Endothelial cell of umbilical vein (primary cell): ENCODE data around the gene XXYLT1.

Experiments
- CTCF ChIP-seq, 2 donors: IDR thresholded peaks; 1 replicate in 1 of 2; 2 replicates in 1 of 2; pipeline ENCODE4 v1.5.1; 2011; ENCODE audit warnings: low read length in 2 of 2, mild to moderate bottlenecking in 2 of 2, moderate library complexity in 2 of 2, control low read depth in 1 of 2, inconsistent platforms in 1 of 2, low read depth in 1 of 2; ENCODE audit not compliant: insufficient read depth in 1 of 2; ENCODE audit errors: extremely low read depth in 1 of 2
- EZH2 ChIP-seq: IDR thresholded peaks from 2 replicates; pipeline ENCODE4 v1.6.1; 2012; ENCODE audit warnings: borderline replicate concordance, low read depth, mild to moderate bottlenecking, moderate library complexity, low read length, inconsistent platforms; ENCODE audit not compliant: severe bottlenecking
- FOS ChIP-seq: IDR thresholded peaks from 2 replicates; pipeline ENCODE4 v1.6.1; 2011; ENCODE audit warnings: mild to moderate bottlenecking, low read length, moderate library complexity, borderline replicate concordance; ENCODE audit not compliant: insufficient read depth
- JUN ChIP-seq: IDR thresholded peaks from 2 replicates; pipeline ENCODE4 v1.6.1; 2011; ENCODE audit warnings: borderline replicate concordance, low read depth; ENCODE audit not compliant: insufficient read length, insufficient read depth
- MAX ChIP-seq: IDR thresholded peaks from 2 replicates; pipeline ENCODE4 v1.6.1; 2011; ENCODE audit not compliant: insufficient read depth, insufficient read length
- MYC ChIP-seq: IDR thresholded peaks from one replicate; pipeline ENCODE4 v1.6.1; 2011; ENCODE audit warnings: mild to moderate bottlenecking, low read depth, low read length
- POLR2A ChIP-seq: IDR thresholded peaks from 2 replicates; pipeline ENCODE4 v1.6.1; 2012; ENCODE audit warnings: low read depth, mild to moderate bottlenecking, control low read depth, low read length
- POLR2AphosphoS5 ChIP-seq: IDR thresholded peaks from 2 replicates; pipeline ENCODE4 v1.6.1; 2012; ENCODE audit warnings: low read depth, mild to moderate bottlenecking, control low read depth, low read length, moderate library complexity; ENCODE audit not compliant: insufficient read depth

GRCh38 chr3:195221876-195222617, 48.9 kb downstream of the XXYLT1 start:
- no peak for TF ChIP-seq POLR2AphosphoS5
- TF ChIP-seq EZH2, result no peak
- no peak for TF ChIP-seq CTCF (IDR thresholded peaks at IDR 0.05; ENCODE audit: extremely low read depth in 1 of 2, insufficient read depth in 1 of 2, low read depth in 1 of 2, low read length in 2 of 2)
- TF ChIP-seq POLR2A, result no peak
- TF ChIP-seq JUN, result no peak
- TF ChIP-seq MAX, result no peak
- TF ChIP-seq MYC, result no peak
- no peak for TF ChIP-seq FOS
